ENCODE data around the gene CRYBG1.

The CRYBG1 gene

DNA sequence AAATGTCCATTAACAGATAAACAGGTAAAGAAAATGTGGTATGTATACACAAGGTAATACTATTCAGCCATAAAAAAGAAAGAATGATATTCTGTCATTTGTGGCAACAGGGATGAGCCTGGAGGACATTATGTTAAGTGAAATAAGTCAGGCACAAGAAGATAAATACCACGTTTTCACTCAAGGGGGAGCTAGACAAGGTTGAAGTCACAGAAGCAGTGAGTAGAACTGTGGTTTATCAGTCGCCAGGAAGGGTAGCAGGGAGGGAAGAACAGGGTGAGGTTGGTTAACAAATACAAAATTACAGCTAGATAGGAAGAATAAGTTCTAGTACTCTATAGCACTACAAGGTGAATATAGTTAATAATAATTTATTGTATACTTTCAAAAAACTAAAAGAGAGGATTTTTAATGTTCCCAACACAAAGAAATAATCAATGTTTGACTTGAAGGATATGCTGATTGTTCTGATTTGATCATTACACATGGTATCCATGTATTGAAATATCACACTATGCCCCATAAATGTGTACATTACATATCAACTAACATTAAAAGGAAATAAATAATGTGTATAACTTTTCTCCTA, 247.7 kb downstream of the CRYBG1 start:
- DNase-seq (ENCODE audit: low read depth), result no peak

DNA sequence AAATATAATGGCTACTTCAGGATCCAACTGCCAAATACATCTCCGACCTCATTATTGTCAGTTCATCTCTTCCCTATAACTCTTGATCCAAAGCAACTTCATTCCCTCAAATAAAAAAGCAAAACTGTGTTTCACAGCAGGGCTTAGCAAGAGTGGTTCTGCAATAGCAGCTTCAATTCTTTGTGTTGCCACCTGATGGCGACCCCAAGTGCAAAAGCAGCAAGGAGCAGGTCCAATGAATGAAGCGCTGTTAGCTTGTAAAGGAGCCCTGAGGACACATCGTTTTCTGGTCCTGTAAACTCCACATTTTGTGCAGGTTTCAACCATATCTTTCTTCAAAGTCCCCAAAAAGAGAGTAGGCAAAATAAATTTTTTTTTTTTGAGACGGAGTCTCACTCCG, 249.2 kb downstream of the CRYBG1 start:
- no peak for DNase-seq (ENCODE audit: low read depth)

DNA sequence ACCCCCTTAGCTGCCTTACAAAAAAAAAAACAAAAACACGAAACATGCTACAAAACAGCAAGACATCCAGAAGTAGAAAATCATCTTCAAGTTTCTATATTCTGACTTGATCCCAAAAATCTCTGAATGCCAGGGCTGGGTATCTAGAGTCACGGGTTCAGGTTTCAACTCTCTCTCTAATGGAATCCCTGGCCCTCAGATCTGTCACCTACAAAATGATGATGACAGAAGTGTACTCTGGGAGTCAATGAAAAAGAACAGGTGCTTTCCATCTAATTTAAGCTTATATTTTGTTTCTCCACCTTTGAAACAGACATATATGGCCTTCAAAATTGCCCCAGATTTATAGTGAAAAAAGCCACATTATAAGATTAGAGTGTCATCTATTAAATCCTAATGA, 250.5 kb downstream of the CRYBG1 start:
- no peak for DNase-seq (ENCODE audit: low read depth)

DNA sequence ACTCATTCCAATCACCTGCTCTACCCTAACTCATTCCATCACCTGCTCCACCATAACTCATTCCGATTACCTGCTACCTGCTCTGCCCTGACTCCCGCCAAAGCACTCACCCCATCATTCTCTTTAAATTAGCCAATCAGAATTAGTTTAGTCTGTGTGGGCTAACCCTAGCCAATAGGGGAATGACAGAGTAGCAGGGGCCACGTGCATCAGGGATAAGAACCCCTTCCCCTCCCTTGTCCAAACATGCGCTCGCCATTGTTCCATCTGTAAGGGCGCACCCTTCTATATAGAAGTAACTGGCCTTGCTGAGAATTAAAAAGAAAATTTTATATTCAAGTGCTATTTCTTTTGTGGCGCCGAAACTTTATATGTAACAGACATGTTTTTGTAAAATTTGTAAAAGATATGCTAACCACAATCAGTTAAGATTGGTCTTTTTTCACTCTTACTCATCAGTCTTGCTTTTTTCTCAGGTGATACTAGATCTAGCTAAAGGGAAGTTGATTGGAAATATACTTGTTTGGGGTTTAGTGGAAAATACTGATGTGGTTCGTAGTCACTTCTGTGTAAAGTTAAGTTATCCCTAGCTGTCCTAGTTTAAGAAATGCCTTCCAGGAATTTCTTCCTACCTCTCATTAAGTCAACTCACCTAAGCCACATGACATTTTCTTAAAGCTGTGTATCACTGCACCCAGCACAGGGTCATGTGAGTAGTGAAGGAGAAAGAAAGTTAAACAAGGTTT, 252.3 kb downstream of the CRYBG1 start:
- DNase-seq (ENCODE audit: low read depth), result no peak

DNA sequence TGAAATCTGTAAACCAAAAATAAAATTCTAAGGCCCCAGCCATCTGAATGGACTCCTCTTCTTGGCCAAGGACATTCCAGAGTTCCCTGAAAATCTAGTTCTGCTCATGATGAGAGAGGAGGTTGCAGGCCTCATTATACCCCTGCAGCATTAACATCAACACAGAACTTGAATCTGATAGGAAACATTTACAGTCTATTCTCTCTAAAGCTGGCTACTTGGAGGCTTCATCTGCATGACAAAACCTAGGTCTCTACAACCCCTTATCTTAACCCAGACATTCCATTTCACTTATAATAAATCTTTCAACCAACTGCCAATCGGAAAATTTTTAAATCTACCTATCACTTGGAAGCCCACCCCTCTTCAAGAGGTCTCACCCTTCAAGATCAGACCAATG, 253.1 kb downstream of the CRYBG1 start:
- DNase-seq (ENCODE audit: low read depth), result no peak

DNA sequence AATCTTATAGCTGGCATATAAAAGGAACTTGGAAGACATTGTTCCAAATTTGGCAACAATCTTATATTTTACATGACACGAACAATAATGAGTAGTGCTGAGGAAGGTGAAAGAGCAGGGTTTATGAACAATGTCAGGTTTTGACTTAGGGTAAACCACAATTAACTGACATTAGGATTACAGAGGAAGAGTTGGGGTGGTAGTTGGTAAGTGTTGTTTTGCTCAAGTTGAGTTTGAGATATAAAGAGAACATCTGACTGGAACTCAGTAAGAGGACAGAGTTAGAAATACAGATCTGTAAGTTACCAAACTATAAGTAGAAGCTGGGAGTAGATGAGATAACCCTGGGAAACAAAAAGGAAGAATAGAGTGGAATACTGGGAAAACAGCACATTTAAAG, 253.6 kb downstream of the CRYBG1 start:
- no peak for DNase-seq (ENCODE audit: low read depth)

DNA sequence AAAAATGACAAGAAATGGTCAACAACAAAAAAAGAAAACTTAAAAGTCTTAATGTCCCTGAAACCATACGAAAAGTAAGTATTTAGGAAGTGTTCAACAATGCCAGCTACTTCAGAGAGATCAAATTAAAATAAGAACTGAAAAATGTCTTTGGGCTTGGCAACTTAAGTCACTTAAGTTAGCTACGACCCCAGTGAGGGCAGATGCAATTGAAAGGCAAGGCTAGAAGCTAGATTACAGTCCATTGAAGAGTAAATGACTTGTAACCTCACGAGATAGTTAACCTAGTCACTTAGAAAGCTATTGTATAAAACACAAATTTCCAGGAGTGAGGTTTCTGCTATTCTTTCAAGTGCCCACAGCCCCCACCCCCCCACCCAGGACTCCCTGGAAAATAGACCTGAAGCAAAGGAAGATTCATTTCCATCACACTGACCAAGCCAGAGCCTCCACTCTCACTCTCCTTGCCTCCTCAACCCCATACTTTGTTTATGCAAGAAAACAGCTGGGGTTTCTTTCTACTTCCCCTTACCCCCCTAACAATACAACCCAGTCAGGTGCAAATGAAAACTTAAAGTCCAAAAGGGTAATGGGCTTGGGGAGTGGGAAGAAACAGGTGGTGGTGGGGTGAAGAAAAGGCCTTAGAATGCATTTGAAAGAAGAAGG, 254.2 kb downstream of the CRYBG1 start:
- DNase-seq (ENCODE audit: low read depth), result no peak

DNA sequence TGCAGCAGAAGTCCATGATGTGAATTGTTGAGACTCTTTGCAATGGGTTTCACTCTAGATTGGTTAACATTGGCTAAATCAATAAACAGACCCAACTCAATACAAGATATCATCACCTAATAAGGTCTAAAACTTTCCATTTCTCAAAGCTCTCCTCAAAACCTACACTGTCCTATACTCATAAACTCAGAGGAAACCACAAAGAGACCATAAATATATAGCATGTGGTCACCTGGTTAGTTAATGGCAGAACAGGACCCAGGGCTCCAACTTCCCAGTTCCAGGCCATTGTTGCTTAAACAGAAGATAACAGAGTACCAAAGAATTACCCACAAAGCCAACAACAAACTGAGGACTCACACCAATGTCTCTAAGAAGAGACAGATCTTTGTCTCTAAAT, 256.8 kb downstream of the CRYBG1 start:
- no peak for DNase-seq (ENCODE audit: low read depth)

DNA sequence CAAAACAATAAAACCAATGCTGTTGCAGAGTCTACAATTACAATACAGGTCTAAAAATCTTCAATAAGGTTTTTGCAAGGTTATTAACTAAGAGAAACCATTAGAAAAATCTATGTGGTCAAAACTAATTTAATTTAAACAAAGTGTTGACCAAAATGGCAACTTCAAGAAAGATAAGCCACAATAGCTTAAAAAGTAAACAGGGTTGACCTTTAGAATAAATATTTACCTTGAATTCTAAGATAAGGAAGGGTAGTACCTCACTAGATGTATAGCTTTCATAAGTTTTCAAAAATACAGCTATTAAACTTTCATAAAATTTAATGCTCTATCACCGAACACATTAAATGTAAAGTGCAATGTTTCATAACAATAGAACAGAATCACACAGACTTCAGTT, 257.3 kb downstream of the CRYBG1 start:
- no peak for DNase-seq (ENCODE audit: low read depth)

DNA sequence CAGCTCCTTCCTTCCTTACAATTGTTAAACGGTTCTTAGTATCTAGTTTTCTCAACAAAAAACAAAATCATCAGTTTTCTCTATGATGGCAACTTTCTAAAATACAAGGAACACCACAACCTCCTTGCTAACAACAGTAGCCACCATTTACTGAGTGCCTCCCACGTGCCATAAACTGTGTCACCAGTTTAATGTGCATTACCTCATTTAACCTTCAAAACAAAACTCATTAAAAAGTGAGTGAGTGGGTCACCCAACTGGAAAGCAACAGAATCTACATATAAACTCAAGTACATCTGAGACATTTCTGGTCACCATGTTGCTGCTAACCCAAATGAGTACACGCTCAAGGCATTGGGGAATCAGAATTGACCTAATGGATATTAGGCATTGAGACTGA, 257.8 kb downstream of the CRYBG1 start:
- DNase-seq (ENCODE audit: low read depth), result no peak

DNA sequence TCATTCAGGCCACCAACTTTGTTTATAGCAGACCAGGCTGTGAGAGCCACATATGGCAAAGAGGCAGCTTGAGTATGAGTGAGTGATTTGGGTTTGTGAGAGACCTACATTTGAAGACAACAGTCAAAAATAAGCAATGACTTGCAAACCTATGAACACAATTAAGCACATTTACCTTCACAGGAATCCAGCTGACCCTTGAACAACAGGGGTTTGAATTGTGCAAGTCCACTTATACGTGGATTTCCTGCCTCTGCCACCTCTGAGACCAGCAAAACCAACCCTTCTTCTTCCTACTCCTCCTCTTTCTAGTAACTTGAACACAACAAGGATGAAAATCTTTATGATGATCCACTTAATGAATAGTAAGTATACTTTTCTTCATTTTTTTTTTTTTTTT, 258.7 kb downstream of the CRYBG1 start:
- DNase-seq (ENCODE audit: low read depth), result no peak

DNA sequence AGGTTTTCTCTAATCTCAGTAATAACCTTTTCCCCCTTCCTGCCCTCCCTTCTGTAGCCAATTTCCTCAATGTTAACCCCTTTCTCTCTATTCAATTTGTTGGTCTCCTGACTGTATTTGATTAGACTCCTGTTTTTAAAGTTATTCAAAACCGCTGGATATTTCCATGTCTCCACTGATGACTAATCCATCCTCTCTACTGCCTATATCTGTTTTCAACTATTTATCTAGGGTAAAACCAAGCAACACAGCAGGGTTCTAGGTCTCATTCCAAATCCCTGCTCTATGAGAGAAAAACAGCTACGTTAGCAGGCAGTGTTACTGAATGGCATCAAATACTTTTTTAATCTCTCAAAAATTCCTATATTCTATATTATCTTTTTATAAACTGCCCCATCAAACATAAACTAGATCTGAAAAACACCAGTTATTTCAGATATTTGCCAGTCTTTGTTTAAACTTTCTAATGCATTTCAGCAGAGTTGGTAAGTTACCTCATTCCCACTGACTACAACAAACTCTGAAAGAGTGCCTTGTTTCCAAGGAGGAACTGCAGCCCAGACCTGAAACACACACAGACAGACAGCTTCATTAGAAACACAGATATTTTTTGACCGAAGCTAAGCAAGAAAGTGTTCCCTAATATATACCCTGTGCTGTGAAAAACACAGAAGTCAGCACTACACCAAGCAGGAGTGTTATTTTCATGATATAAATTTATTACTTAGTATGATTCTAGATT, 260.6 kb downstream of the CRYBG1 start:
- DNase-seq (ENCODE audit: low read depth), result no peak
